Endodermal cell (in vitro differentiated cells): Measurements from ENCODE around the gene ADAMTS2. TPM values are rescaled to one million over a fixed set of nuclear protein-coding genes. Genes with fewer than 3 reads are reported as not detected.

Experiments used
- DNase-seq: peaks from one replicate; pipeline ENCODE4 v3.0.0-alpha.2; 2017
- H3K27ac ChIP-seq: 2 replicates; pipeline ENCODE4 v1.5.1; 2013; ENCODE audit warnings: mild to moderate bottlenecking, low read depth, low read length, moderate library complexity
- H3K27me3 ChIP-seq: 2 replicates; pipeline ENCODE4 v1.6.1; 2013; ENCODE audit warnings: mild to moderate bottlenecking, low read length, moderate library complexity; ENCODE audit not compliant: insufficient read depth, control insufficient read depth, poor library complexity, severe bottlenecking
- H3K36me3 ChIP-seq: 2 replicates; pipeline ENCODE4 v1.7.0; 2013; ENCODE audit warnings: mild to moderate bottlenecking, low read length, moderate library complexity; ENCODE audit not compliant: control insufficient read depth, insufficient read depth
- H3K4me1 ChIP-seq: one replicate; pipeline ENCODE4 v1.7.0; 2013; ENCODE audit warnings: low read length; ENCODE audit not compliant: control insufficient read depth, insufficient read depth
- H3K4me3 ChIP-seq: 2 replicates; pipeline ENCODE4 v1.5.1; 2013; ENCODE audit warnings: mild to moderate bottlenecking, low read length, moderate library complexity
- H3K9ac ChIP-seq: 2 replicates; pipeline ENCODE4 v1.6.1; 2013; ENCODE audit warnings: mild to moderate bottlenecking, low read length, moderate library complexity; ENCODE audit not compliant: poor library complexity, severe bottlenecking; ENCODE audit errors: extremely low read depth
- H3K9me3 ChIP-seq: 2 replicates; pipeline ENCODE4 v1.6.1; 2013; ENCODE audit warnings: mild to moderate bottlenecking, low read length, moderate library complexity; ENCODE audit not compliant: control insufficient read depth
- H3K27ac Mint-ChIP-seq: 2 replicates; pipeline ENCODE4 v1.8.0; 2020; ENCODE audit warnings: mixed read lengths
- H3K27me3 Mint-ChIP-seq: 2 replicates; pipeline ENCODE4 v1.8.0; 2021; ENCODE audit warnings: mild to moderate bottlenecking, mixed read lengths; ENCODE audit not compliant: insufficient read depth
- H3K36me3 Mint-ChIP-seq: 2 replicates; pipeline ENCODE4 v1.8.0; 2020; ENCODE audit warnings: low read depth, mixed read lengths
- H3K4me1 Mint-ChIP-seq: 2 replicates; pipeline ENCODE4 v1.8.0; 2020; ENCODE audit warnings: mixed read lengths
- H3K4me3 Mint-ChIP-seq: 2 replicates; pipeline ENCODE4 v1.8.0; 2020; ENCODE audit warnings: mild to moderate bottlenecking, moderate library complexity, mixed read lengths
- H3K9me3 Mint-ChIP-seq: 2 replicates; pipeline ENCODE4 v1.8.0; 2020; ENCODE audit warnings: mild to moderate bottlenecking, mixed read lengths
- WGBS, 2 experiments: methylation state at CpG; one replicate each; pipeline versions ENCODE4 v1.1.5 to v1.1.7; 2013; ENCODE audit warnings: missing lambda C conversion rate in 2 of 2, mixed read lengths in 1 of 2; ENCODE audit not compliant: insufficient coverage in 1 of 2, insufficient read length in 1 of 2; 5-methylcytosine and 5-hydroxymethylcytosine counted together
- total RNA-seq, 2 donors: library from RNA; stranded (reverse); fragmentation: NEBNext Ultra II Directional in 1 of 2; extraction: Animal tissue kit (Norgen Biotek cat#: 25700) in 1 of 2; gene quantifications; 2 replicates in 1 of 2; 3 replicates in 1 of 2; pipeline ENCODE4 v1.2.1, GENCODE V29; 2021
- TF ChIP-seq, protein P1 (sequence below): fragments of 200-600 bp; sonication (generic); conservative IDR thresholded peaks from 2 replicates; pipeline ENCODE4 v1.5.0; 2021; ENCODE audit warnings: antibody characterized with exemption, mild to moderate bottlenecking

The ADAMTS2 gene
- total RNA-seq, 2 donors from 2014 or later, result 1.2 to 2.6 TPM

DNA sequence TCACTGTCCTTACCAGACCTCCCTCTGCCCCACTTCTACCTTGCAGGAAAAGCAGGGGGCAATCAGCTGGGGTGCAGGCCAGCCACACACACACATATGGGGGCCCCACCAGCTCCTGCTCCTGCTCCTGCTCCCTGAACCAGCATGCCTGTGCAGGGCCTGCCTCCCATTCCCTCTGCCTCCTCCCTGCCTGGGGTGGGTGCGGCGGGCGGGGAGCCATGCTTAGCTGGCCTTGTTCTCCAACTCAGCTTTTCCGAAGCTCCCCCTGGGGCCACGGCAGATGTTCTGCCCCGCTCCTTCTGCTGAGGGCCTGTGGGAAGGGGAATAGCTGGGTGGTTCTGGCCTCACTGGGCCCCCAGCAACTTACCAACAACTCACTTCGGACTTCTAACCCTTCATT lies 195.2 kb downstream of the ADAMTS2 start:
- no peak overlapping the region for H3K27ac ChIP-seq

DNA sequence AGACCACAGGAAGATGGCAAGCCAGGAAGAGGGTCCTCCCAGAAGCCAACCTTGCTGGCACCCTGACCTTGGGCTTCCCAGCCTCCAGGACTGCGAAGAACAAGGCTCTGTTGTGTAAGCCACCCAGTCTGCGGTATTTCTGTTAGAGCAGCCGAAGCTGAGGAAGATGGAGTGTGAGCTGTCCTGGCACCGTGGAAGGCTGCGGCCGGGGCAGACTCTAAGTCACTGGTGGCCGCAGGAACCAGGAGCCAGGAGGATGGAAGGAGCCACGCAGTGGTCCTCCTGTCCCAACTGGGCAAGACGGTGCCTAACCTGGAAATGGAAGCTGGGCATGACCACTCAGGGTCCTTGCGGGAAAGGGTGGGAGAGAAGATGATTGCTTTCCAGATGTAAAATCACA lies 196.0 kb downstream of the ADAMTS2 start:
- Histone ChIP-seq H3K9ac (no peak overlapping the region), H3K4me3 (no peak overlapping the region), H3K36me3 (no peaks in the 10 kb centered on the region), H3K4me1 (no peaks in the 10 kb centered on the region), H3K9me3 (no peaks in the 10 kb centered on the region), H3K27me3 (no peaks in the 10 kb centered on the region), H3K27ac (no peak overlapping the region)
- no peaks in the 10 kb centered on the region for H3K27me3 Mint-ChIP-seq
- no peaks in the 10 kb centered on the region for H3K36me3 Mint-ChIP-seq
- TF ChIP-seq, protein P1, sequence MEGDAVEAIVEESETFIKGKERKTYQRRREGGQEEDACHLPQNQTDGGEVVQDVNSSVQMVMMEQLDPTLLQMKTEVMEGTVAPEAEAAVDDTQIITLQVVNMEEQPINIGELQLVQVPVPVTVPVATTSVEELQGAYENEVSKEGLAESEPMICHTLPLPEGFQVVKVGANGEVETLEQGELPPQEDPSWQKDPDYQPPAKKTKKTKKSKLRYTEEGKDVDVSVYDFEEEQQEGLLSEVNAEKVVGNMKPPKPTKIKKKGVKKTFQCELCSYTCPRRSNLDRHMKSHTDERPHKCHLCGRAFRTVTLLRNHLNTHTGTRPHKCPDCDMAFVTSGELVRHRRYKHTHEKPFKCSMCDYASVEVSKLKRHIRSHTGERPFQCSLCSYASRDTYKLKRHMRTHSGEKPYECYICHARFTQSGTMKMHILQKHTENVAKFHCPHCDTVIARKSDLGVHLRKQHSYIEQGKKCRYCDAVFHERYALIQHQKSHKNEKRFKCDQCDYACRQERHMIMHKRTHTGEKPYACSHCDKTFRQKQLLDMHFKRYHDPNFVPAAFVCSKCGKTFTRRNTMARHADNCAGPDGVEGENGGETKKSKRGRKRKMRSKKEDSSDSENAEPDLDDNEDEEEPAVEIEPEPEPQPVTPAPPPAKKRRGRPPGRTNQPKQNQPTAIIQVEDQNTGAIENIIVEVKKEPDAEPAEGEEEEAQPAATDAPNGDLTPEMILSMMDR, result no peak
- no peaks in the 10 kb centered on the region for H3K9me3 Mint-ChIP-seq
- H3K4me1 Mint-ChIP-seq, result no peaks in the 10 kb centered on the region
- DNase-seq, result no peak
- WGBS, 2 experiments, result 79 to 88% methylated on average over 3 to 10 of the region's 10 CpGs
- H3K4me3 Mint-ChIP-seq, result no peak overlapping the region
- H3K27ac Mint-ChIP-seq, result no peak overlapping the region

More for the DNA sequence above, 195.2 kb downstream of the ADAMTS2 start:
- Mint-ChIP-seq H3K27me3 (no peaks in the 10 kb centered on the region), H3K9me3 (no peaks in the 10 kb centered on the region), H3K27ac (no peak overlapping the region), H3K4me1 (no peaks in the 10 kb centered on the region), H3K4me3 (no peak overlapping the region), H3K36me3 (no peaks in the 10 kb centered on the region)
- 80 to 90% methylated on average over 2 to 7 of the region's 7 CpGs for WGBS, 2 experiments
- H3K9me3 ChIP-seq, result no peaks in the 10 kb centered on the region
- no peaks in the 10 kb centered on the region for H3K36me3 ChIP-seq
- no peaks in the 10 kb centered on the region for H3K4me1 ChIP-seq
- no peak for DNase-seq
- TF ChIP-seq, protein P1, result no peak
- H3K9ac ChIP-seq, result no peak overlapping the region
- H3K4me3 ChIP-seq, result no peak overlapping the region
- H3K27me3 ChIP-seq, result no peaks in the 10 kb centered on the region

DNA sequence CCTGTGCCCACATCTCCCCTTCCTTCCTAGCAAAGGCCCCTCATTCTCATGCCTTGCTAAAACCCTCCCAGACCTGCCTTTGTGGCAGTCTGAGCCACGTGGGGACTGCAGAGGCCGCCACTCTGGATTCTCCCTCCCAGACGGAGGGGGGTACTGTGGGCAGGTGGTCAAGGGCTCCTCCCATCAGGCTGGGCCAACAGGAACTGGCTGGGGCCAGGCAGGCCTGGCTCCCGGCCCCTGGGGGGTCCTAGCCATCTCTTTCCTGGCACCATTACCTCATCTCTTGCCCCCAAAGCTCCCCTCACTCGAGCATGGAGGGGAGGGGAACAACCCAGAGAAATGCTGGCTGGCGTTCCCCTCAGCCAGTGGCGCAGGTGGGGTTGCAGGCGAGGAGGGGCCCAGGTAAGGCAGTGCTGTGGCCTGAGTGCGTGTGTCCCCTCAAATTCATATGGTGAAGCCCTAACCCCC lies 196.5 kb downstream of the ADAMTS2 start:
- no peaks in the 10 kb centered on the region for H3K36me3 ChIP-seq
- no peak for DNase-seq
- Mint-ChIP-seq H3K9me3 (no peaks in the 10 kb centered on the region), H3K27ac (no peak overlapping the region), H3K36me3 (no peaks in the 10 kb centered on the region), H3K4me1 (no peaks in the 10 kb centered on the region), H3K4me3 (no peak overlapping the region), H3K27me3 (no peaks in the 10 kb centered on the region)
- H3K4me3 ChIP-seq, result no peak overlapping the region
- no peak overlapping the region for H3K27ac ChIP-seq
- no peaks in the 10 kb centered on the region for H3K4me1 ChIP-seq
- H3K27me3 ChIP-seq, result no peaks in the 10 kb centered on the region
- 82 to 86% methylated on average over 9 of the region's 9 CpGs for WGBS, 2 experiments
- no peaks in the 10 kb centered on the region for H3K9me3 ChIP-seq
- TF ChIP-seq, protein P1, result no peak
- no peak overlapping the region for H3K9ac ChIP-seq
